HepG2 (cell line): Measurements from ENCODE around the gene ACBD3. TPM values are rescaled to one million over a fixed set of nuclear protein-coding genes. Genes with fewer than 3 reads are reported as not detected.

Experiments used
- DNMT1 ChIP-seq: sonication (generic); formaldehyde crosslinking; IDR thresholded peaks from 2 replicates; pipeline ENCODE4 v1.5.1; 2020; ENCODE audit warnings: mild to moderate bottlenecking, missing genetic modification reagents
- FOXP1 ChIP-seq, 2 experiments: fragments of 450-650 bp in 1 of 2; IDR thresholded peaks; 2 replicates each; pipeline ENCODE4 v1.6.1; 2017 to 2018; ENCODE audit warnings: antibody characterized with exemption in 1 of 2
- MIER2 ChIP-seq: IDR thresholded peaks from 2 replicates; pipeline ENCODE4 v1.6.1; 2016; ENCODE audit warnings: missing biosample characterization, missing genetic modification reagents
- NFE2L1 ChIP-seq: sonication (generic); formaldehyde crosslinking; IDR thresholded peaks from 2 replicates; pipeline ENCODE4 v1.4.0; 2020; ENCODE audit warnings: missing genetic modification reagents, mild to moderate bottlenecking, borderline replicate concordance
- PBX2 ChIP-seq: IDR thresholded peaks from 2 replicates; pipeline ENCODE4 v1.6.1; 2016; ENCODE audit warnings: control low read depth
- SALL2 ChIP-seq: sonication (generic); formaldehyde crosslinking; IDR thresholded peaks from 2 replicates; pipeline ENCODE4 v1.8.1; 2023; ENCODE audit warnings: mild to moderate bottlenecking, missing genetic modification reagents, inconsistent platforms
- TBP ChIP-seq: sonication (generic); formaldehyde crosslinking; IDR thresholded peaks from 2 replicates; pipeline ENCODE4 v1.5.0; 2020; ENCODE audit warnings: missing genetic modification reagents
- ZBTB34 ChIP-seq: sonication (generic); formaldehyde crosslinking; IDR thresholded peaks from 2 replicates; pipeline ENCODE4 v1.8.0; 2022; ENCODE audit warnings: mild to moderate bottlenecking, missing genetic modification reagents
- ZHX2 ChIP-seq, 2 experiments: sonication (generic) in 1 of 2; formaldehyde crosslinking in 1 of 2; IDR thresholded peaks; 2 replicates each; pipeline versions ENCODE4 v1.6.1 to v1.9.0; 2014 to 2022; ENCODE audit warnings: antibody characterized with exemption in 1 of 2, borderline replicate concordance in 1 of 2, inconsistent platforms in 1 of 2, low read depth in 1 of 2, missing genetic modification reagents in 1 of 2
- ZNF20 ChIP-seq: sonication (generic); formaldehyde crosslinking; IDR thresholded peaks from 2 replicates; pipeline ENCODE4 v1.4.0; 2020; ENCODE audit warnings: mild to moderate bottlenecking, moderate library complexity, missing genetic modification reagents
- ZNF205 ChIP-seq: IDR thresholded peaks from 2 replicates; pipeline ENCODE4 v1.6.1; 2018; ENCODE audit warnings: missing biosample characterization, missing genetic modification reagents
- ZNF251 ChIP-seq: sonication (generic); formaldehyde crosslinking; IDR thresholded peaks from 2 replicates; pipeline ENCODE4 v1.9.0; 2021; ENCODE audit warnings: mild to moderate bottlenecking, missing genetic modification reagents
- ZNF430 ChIP-seq: sonication (generic); formaldehyde crosslinking; IDR thresholded peaks from 2 replicates; pipeline ENCODE4 v1.9.0; 2021; ENCODE audit warnings: mild to moderate bottlenecking, missing genetic modification reagents
- ZNF431 ChIP-seq: sonication (generic); formaldehyde crosslinking; IDR thresholded peaks from 2 replicates; pipeline ENCODE4 v1.9.0; 2022; ENCODE audit warnings: missing genetic modification reagents, low read depth, mild to moderate bottlenecking, borderline replicate concordance
- ZNF530 ChIP-seq: sonication (generic); formaldehyde crosslinking; IDR thresholded peaks from 2 replicates; pipeline ENCODE4 v1.5.0; 2020; ENCODE audit warnings: low read depth, mild to moderate bottlenecking, missing genetic modification reagents
- ZNF546 ChIP-seq: sonication (generic); formaldehyde crosslinking; conservative IDR thresholded peaks from 2 replicates; pipeline ENCODE4 v1.8.1; 2023; ENCODE audit warnings: mild to moderate bottlenecking, missing genetic modification reagents
- ZNF614 ChIP-seq: IDR thresholded peaks from 2 replicates; pipeline ENCODE4 v1.6.1; 2018; ENCODE audit warnings: missing biosample characterization, missing genetic modification reagents, inconsistent platforms, borderline replicate concordance
- ZNF639 ChIP-seq: conservative IDR thresholded peaks from 2 replicates; pipeline ENCODE4 v1.6.1; 2018; ENCODE audit warnings: missing genetic modification reagents
- polyA plus RNA-seq, 8 experiments: library from polyadenylated mRNA; depleted of rRNA in 3 of 8; stranded (reverse) in 7 of 8; unstranded in 1 of 8; fragments of >200 nt; fragmentation: Illumina TruSeq in 4 of 8; extraction: Trizol in 4 of 8; gene quantifications; 2 replicates each; pipeline versions ENCODE4 v1.2.1 to v1.2.3, GENCODE V29; 2011 to 2016; ENCODE audit warnings: low read depth in 4 of 8, missing spikeins in 1 of 8, mixed read lengths in 1 of 8; ENCODE audit not compliant: insufficient read depth in 1 of 8
- total RNA-seq, 5 experiments: library from RNA; depleted of rRNA; stranded (reverse); fragments of >200 nt; fragmentation: Illumina TruSeq; extraction: Trizol; gene quantifications; 2 replicates each; pipeline ENCODE4 v1.2.3, GENCODE V29; 2016; ENCODE audit warnings: low read depth in 1 of 5

The ACBD3 gene
- total and polyA plus RNA-seq, 2 of the 13 experiments (the other 11 are each of a cell fraction or from before 2014, with no cell fraction given), result 24.3 to 39.3 TPM

GRCh38 chr1:226186124-226187018 is at the start of gene ACBD3 (continued):
- no peak for TF ChIP-seq MIER2
- peak; percentile 64; the same call in 1 of the 2 replicates for TF ChIP-seq ZNF430 (CRISPR knock-in tag)
- TF ChIP-seq DNMT1, result peak; percentile 89; the same call in 1 of the 2 replicates
- TF ChIP-seq TBP (CRISPR knock-in tag), result no peak
- TF ChIP-seq ZNF205 (CRISPR knock-in tag), result peak; percentile 42; the same call in 1 of the 2 replicates
- 0 out of 2 replicates have a peak, but pooled peaks have one; percentile 33 for TF ChIP-seq NFE2L1 (CRISPR knock-in tag)
- no peak for TF ChIP-seq ZNF431 (CRISPR knock-in tag)
- peak; percentile 62 for TF ChIP-seq SALL2 (CRISPR knock-in tag)
- no peak for TF ChIP-seq ZNF530 (CRISPR knock-in tag)
- TF ChIP-seq FOXP1 (IDR thresholded peaks at IDR 0.05), result no peak
- TF ChIP-seq FOXP1 (CRISPR knock-in tag; IDR thresholded peaks at IDR 0.05), result no peak
- peak; percentile 75; the same call in 1 of the 2 replicates for TF ChIP-seq ZNF614 (CRISPR knock-in tag)
- TF ChIP-seq ZNF639 (CRISPR knock-in tag), result peak; percentile 77; the same call in 1 of the 2 replicates
- TF ChIP-seq ZBTB34 (CRISPR knock-in tag), result no peak
- peak; percentile 87 for TF ChIP-seq ZNF546 (CRISPR knock-in tag)
- TF ChIP-seq PBX2 (CRISPR knock-in tag), result no peak
- no peak for TF ChIP-seq ZNF251 (CRISPR knock-in tag)
- TF ChIP-seq ZNF20 (CRISPR knock-in tag), result no peak
- TF ChIP-seq ZHX2 (IDR thresholded peaks at IDR 0.05; ENCODE audit: low read depth), result peak; percentile 37; the same call in 1 of the 2 replicates
- TF ChIP-seq ZHX2 (CRISPR knock-in tag; IDR thresholded peaks at IDR 0.05; ENCODE audit: borderline replicate concordance), result no peak
